CD4-positive, CD25-positive, alpha-beta regulatory T cell (primary cell): ENCODE data around the gene BDH1. TPM values are rescaled to one million over a fixed set of nuclear protein-coding genes. Genes with fewer than 3 reads are reported as not detected.

Source experiments
- ATAC-seq, 2 donors: fragments of 150-1000 bp; cut with Tn5 transposase; one replicate each; pipeline ENCODE4 v1.10.0; 2021; ENCODE audit warnings: low read depth in 2 of 2, moderate number of reproducible peaks in 2 of 2, moderate library complexity in 1 of 2
- DNase-seq, 3 donors: peaks; one replicate each; pipeline versions ENCODE4 v3.0.0 to v3.0.0-alpha.2; 2012 to 2022; ENCODE audit warnings: mixed read lengths in 1 of 3
- H3K27ac ChIP-seq: one replicate; pipeline ENCODE4 v1.7.0; 2013; ENCODE audit warnings: mild to moderate bottlenecking, low read length; ENCODE audit not compliant: insufficient read depth, poor library complexity, severe bottlenecking
- H3K27me3 ChIP-seq: one replicate; pipeline ENCODE4 v1.7.0; 2013; ENCODE audit warnings: low read length; ENCODE audit not compliant: control insufficient read depth, insufficient read depth
- H3K36me3 ChIP-seq: one replicate; pipeline ENCODE4 v1.7.0; 2013; ENCODE audit warnings: mild to moderate bottlenecking, low read length, moderate library complexity; ENCODE audit not compliant: control insufficient read depth, insufficient read depth
- H3K4me1 ChIP-seq: 2 replicates; pipeline ENCODE4 v1.7.0; 2013; ENCODE audit warnings: mild to moderate bottlenecking, low read length; ENCODE audit not compliant: insufficient read depth, control insufficient read depth, poor library complexity, severe bottlenecking
- H3K4me3 ChIP-seq: one replicate; pipeline ENCODE4 v1.7.0; 2013; ENCODE audit warnings: low read depth, mild to moderate bottlenecking, low read length, moderate library complexity
- H3K9me3 ChIP-seq, 2 experiments: 1 replicate in 1 of 2; 2 replicates in 1 of 2; pipeline ENCODE4 v1.7.0; 2013; ENCODE audit warnings: low read length in 2 of 2, mild to moderate bottlenecking in 1 of 2, moderate library complexity in 1 of 2; ENCODE audit not compliant: control insufficient read depth in 2 of 2
- H3K27ac Mint-ChIP-seq, 3 donors: one replicate each; pipeline ENCODE4 v1.8.0; 2020 to 2022; ENCODE audit warnings: mild to moderate bottlenecking in 3 of 3, mixed read lengths in 3 of 3, moderate library complexity in 2 of 3
- H3K27me3 Mint-ChIP-seq: one replicate; pipeline ENCODE4 v1.8.0; 2022; ENCODE audit warnings: mild to moderate bottlenecking, mixed read lengths
- H3K36me3 Mint-ChIP-seq: one replicate; pipeline ENCODE4 v1.8.0; 2020; ENCODE audit warnings: mixed read lengths
- H3K4me1 Mint-ChIP-seq, 4 donors: one replicate each; pipeline ENCODE4 v1.8.0; 2020 to 2022; ENCODE audit warnings: mixed read lengths in 4 of 4, mild to moderate bottlenecking in 1 of 4
- H3K4me3 Mint-ChIP-seq, 4 donors: one replicate each; pipeline ENCODE4 v1.8.0; 2020 to 2022; ENCODE audit warnings: mild to moderate bottlenecking in 4 of 4, mixed read lengths in 4 of 4, moderate library complexity in 3 of 4
- H3K9me3 Mint-ChIP-seq, 7 donors: one replicate each; pipeline ENCODE4 v1.8.0; 2020 to 2022; ENCODE audit warnings: mixed read lengths in 7 of 7, mild to moderate bottlenecking in 3 of 7, moderate library complexity in 2 of 7
- polyA plus RNA-seq, 4 donors: library from polyadenylated mRNA; unstranded; fragments of 300-500 nt; fragmentation: Illumina TruSeq; gene quantifications; one replicate each; pipeline ENCODE4 v1.2.3, GENCODE V29; 2021
- total RNA-seq: library from RNA; stranded (reverse); gene quantifications from one replicate; pipeline ENCODE4 v1.2.3, GENCODE V29; 2022

BDH1 gene
- total and polyA plus RNA-seq, 5 donors from 2014 or later: 13.5 to 29.8 (median 20.3) TPM

- H3K9me3 Mint-ChIP-seq: no peaks in the 10 kb centered on the region
- H3K36me3 ChIP-seq: no peaks in the 10 kb centered on the region
- peaks cover 9% of the 10 kb centered on the region for H3K4me1 ChIP-seq
Measured at GRCh38 chr3:197597335-197597734, 41.6 kb upstream of the BDH1 start.

DNA sequence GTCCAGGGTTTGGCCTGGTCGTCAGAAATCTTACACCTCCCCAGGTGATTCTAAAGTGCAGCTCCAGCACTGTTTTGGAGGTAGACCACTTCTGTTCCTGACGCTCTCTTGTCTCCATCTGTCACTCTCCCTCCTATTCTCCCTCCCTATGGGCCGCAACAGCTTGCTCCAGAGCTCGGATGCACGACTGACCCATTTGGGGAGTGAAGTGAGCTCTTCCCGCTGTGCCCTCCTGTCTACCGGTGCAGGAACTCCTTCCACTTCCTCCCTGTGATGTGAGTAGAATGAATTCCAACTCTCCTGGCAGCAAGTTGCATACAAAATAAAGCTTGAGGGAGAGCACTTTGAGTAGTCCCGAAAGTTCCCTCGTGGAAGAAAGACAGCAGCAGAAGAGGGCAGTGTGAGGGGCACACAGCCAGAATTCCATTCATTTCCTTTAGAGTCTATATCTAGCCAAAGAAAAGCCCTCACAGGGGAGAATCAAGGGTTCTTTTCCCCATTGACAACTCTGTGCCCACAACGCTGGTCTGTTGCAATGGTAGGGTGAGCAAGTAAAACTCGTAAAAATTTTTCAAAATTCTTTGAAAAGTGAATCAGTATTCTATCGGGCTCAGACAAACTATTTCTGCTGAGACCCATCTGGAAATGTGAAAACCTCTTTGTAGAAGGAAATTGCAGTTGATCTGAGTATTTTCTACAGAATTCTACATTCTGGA, 39.9 kb upstream of the BDH1 start:
- H3K4me1 Mint-ChIP-seq: peaks cover 3 to 23% (median 9%) of the 10 kb centered on the region in 4 donors
- peak overlapping the region in 1 of 3 donors; percentile 84 for H3K27ac Mint-ChIP-seq
- no peak for DNase-seq

More at GRCh38 chr3:197597335-197597734, 41.6 kb upstream of the BDH1 start:
- no peaks in the 10 kb centered on the region for H3K9me3 ChIP-seq
- H3K27me3 ChIP-seq: no peaks in the 10 kb centered on the region
- ATAC-seq (no peak), DNase-seq (no peak)
- no peak overlapping the region for H3K27ac ChIP-seq
- no peak overlapping the region for H3K4me3 Mint-ChIP-seq
- no peaks in the 10 kb centered on the region for H3K36me3 Mint-ChIP-seq
- H3K27me3 Mint-ChIP-seq: no peaks in the 10 kb centered on the region
- no peak overlapping the region for H3K27ac Mint-ChIP-seq
- H3K4me3 ChIP-seq: no peak overlapping the region
- peaks cover 3 to 14% (median 8%) of the 10 kb centered on the region in 4 donors for H3K4me1 Mint-ChIP-seq

DNA sequence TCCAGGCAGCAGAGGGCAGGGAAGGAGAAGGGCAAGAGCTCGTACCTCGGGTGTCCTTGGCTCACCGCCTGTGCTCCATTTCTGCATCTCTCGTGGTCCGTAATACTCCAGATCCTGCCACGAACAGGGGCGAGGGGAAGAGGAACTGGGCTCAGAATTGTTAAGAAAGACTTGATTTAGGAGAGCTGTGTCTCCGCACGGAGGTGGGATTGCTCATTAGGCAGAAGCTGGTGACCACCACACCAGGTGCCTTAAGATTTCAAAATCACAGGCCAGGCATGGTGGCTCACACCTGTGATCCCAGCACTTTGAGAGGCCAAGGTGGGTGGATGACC, 37.2 kb upstream of the BDH1 start:
- no peaks in the 10 kb centered on the region for H3K27me3 ChIP-seq
- Mint-ChIP-seq H3K4me3 (no peak overlapping the region), H3K27me3 (no peaks in the 10 kb centered on the region), H3K4me1 (peaks cover 0 to 17% (median 6%) of the 10 kb centered on the region in 4 donors), H3K27ac (peak overlapping the region; percentile 36 to 99 (median 52)), H3K9me3 (no peaks in the 10 kb centered on the region), H3K36me3 (no peaks in the 10 kb centered on the region)
- DNase-seq: no peak
- H3K36me3 ChIP-seq: no peaks in the 10 kb centered on the region
- ATAC-seq: peak in 1 of 2 donors; percentile 10
- no peak overlapping the region for H3K4me3 ChIP-seq
- H3K4me1 ChIP-seq: no peaks in the 10 kb centered on the region
- H3K27ac ChIP-seq: no peak overlapping the region
- H3K9me3 ChIP-seq: no peaks in the 10 kb centered on the region

More for the DNA sequence above, 39.9 kb upstream of the BDH1 start:
- H3K36me3 Mint-ChIP-seq: no peaks in the 10 kb centered on the region
- no peaks in the 10 kb centered on the region for H3K9me3 Mint-ChIP-seq
- no peak overlapping the region for H3K4me3 Mint-ChIP-seq
- Histone ChIP-seq H3K27ac (no peak overlapping the region), H3K36me3 (no peaks in the 10 kb centered on the region), H3K9me3 (no peaks in the 10 kb centered on the region), H3K4me3 (no peak overlapping the region), H3K4me1 (peaks cover 9% of the 10 kb centered on the region), H3K27me3 (no peaks in the 10 kb centered on the region)
- ATAC-seq: no peak
- no peaks in the 10 kb centered on the region for H3K27me3 Mint-ChIP-seq

GRCh38 chr3:197592361-197593045, 36.7 kb upstream of the BDH1 start:
- Mint-ChIP-seq H3K27me3 (no peaks in the 10 kb centered on the region), H3K9me3 (no peaks in the 10 kb centered on the region), H3K27ac (peak overlapping the region; percentile 36 to 99 (median 52)), H3K4me3 (peak overlapping the region in 2 of 4 donors; percentile 1 to 33), H3K36me3 (no peaks in the 10 kb centered on the region), H3K4me1 (peaks cover 0 to 17% (median 6%) of the 10 kb centered on the region in 4 donors)
- Histone ChIP-seq H3K27ac (no peak overlapping the region), H3K27me3 (no peaks in the 10 kb centered on the region), H3K36me3 (no peaks in the 10 kb centered on the region), H3K9me3 (no peaks in the 10 kb centered on the region), H3K4me1 (no peaks in the 10 kb centered on the region), H3K4me3 (no peak overlapping the region)
- peak in 1 of 3 donors; percentile 85 for DNase-seq
- ATAC-seq: peak; percentile 57 to 74

GRCh38 chr3:197591816-197592215, 36.0 kb upstream of the BDH1 start:
- Mint-ChIP-seq H3K27ac (peak overlapping the region in 1 of 3 donors; percentile 99), H3K4me3 (no peak overlapping the region), H3K27me3 (no peaks in the 10 kb centered on the region), H3K36me3 (no peaks in the 10 kb centered on the region), H3K4me1 (peaks cover 0 to 17% (median 6%) of the 10 kb centered on the region in 4 donors), H3K9me3 (no peaks in the 10 kb centered on the region)
- no peaks in the 10 kb centered on the region for H3K27me3 ChIP-seq
- H3K27ac ChIP-seq: no peak overlapping the region
- ATAC-seq (no peak), DNase-seq (no peak)
- no peaks in the 10 kb centered on the region for H3K4me1 ChIP-seq
- no peaks in the 10 kb centered on the region for H3K36me3 ChIP-seq
- no peaks in the 10 kb centered on the region for H3K9me3 ChIP-seq
- H3K4me3 ChIP-seq: no peak overlapping the region

DNA sequence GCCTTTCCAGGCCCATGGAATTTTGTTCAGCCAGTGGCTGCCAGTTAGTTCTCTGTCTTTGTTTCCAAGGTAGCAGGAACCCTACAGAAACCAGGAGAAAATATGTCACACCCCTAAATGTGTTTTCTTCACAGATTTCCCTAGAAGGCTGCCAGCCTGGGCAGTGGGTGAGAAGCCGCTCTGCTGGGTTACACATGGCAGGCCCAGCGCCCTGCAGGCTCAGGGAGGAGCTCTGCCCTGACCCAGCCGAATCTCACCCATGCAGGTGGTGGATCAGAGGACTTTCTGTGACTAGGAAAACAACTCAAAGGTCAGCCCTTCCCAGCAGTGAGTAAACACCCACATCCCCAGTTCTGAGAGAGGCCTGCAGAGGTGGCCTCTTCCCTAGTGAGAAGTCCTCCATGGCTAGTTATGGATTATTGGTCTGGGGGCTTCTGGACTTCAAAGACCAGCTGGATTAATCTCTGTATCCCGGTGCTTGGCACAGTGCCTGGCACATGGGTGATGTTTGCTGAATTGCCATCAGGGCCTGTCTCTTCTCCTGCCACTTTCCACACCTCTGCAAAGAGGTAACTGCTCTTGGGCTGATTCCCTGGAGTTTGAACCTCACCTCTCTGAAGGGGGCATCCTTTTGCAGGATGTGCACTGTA, 34.7 kb upstream of the BDH1 start:
- Mint-ChIP-seq H3K9me3 (no peaks in the 10 kb centered on the region), H3K27ac (peak overlapping the region in 1 of 3 donors; percentile 52), H3K4me3 (no peak overlapping the region), H3K27me3 (no peaks in the 10 kb centered on the region), H3K4me1 (peaks cover 0 to 17% (median 4%) of the 10 kb centered on the region in 4 donors), H3K36me3 (no peaks in the 10 kb centered on the region)
- DNase-seq (no peak), ATAC-seq (no peak)
- H3K27me3 ChIP-seq: no peaks in the 10 kb centered on the region
- H3K9me3 ChIP-seq: no peaks in the 10 kb centered on the region
- no peak overlapping the region for H3K27ac ChIP-seq
- H3K4me1 ChIP-seq: no peaks in the 10 kb centered on the region
- no peak overlapping the region for H3K4me3 ChIP-seq
- H3K36me3 ChIP-seq: no peaks in the 10 kb centered on the region

GRCh38 chr3:197589545-197589944, 33.8 kb upstream of the BDH1 start:
- Mint-ChIP-seq H3K4me3 (no peak overlapping the region), H3K27me3 (no peaks in the 10 kb centered on the region), H3K4me1 (peaks cover 0 to 17% (median 4%) of the 10 kb centered on the region in 4 donors), H3K9me3 (no peaks in the 10 kb centered on the region), H3K36me3 (no peaks in the 10 kb centered on the region), H3K27ac (no peak overlapping the region)
- Histone ChIP-seq H3K27me3 (no peaks in the 10 kb centered on the region), H3K36me3 (no peaks in the 10 kb centered on the region), H3K9me3 (no peaks in the 10 kb centered on the region), H3K27ac (no peak overlapping the region), H3K4me1 (no peaks in the 10 kb centered on the region), H3K4me3 (no peak overlapping the region)
- DNase-seq (no peak), ATAC-seq (no peak)
